ENCODE data around the gene TMEM91.
"Not testable (repeated sequence)": the region's sequence is repeated elsewhere in the genome, so short reads cannot be mapped to it uniquely, and the experiment has no call there.

TMEM91 gene

DNA sequence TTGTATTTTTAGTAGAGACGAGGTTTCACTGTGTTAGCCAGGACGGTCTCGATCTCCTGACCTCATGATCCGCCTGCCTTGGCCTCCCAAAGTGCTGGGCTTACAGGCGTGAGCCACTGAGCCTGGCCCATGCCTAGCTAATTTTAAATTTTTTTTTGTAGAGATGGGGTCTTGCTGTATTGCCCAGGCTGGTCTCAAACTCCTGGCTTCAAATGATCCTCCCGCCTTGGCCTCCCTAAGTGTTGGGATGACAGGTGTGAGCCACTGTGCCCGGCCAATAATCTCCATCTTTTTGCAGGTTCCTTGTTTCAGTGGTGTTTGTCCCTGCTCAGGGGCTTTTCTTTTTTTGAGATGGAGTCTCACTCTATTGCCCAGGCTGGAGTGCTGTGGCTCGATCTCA lies 5.2 kb downstream of the TMEM91 start:
- not testable (repeated sequence) for DNase-seq

GRCh38 chr19:41384351-41384750 lies 8.0 kb downstream of the TMEM91 start:
- no peak for DNase-seq

DNA sequence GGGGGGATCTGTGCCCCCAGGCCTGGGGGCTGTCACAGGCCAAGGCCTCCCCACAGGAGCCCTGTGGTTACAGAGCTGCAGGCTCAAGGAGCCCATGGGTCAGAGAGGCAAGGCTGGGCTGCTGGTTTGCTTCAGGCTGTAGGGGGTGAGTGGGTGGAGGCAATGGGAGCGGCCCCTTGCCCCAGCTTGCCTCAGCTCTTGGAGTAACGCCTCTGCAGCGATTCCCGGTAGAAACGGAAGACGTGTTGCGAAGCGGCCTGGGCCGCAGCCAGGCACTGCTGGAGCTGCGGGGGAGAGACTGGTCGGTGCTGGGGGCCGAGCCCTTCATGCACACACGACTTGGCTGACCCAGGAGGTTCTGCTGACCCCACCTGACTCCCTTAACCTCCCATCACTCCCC lies 10.1 kb downstream of the TMEM91 start:
- no peak for DNase-seq

DNA sequence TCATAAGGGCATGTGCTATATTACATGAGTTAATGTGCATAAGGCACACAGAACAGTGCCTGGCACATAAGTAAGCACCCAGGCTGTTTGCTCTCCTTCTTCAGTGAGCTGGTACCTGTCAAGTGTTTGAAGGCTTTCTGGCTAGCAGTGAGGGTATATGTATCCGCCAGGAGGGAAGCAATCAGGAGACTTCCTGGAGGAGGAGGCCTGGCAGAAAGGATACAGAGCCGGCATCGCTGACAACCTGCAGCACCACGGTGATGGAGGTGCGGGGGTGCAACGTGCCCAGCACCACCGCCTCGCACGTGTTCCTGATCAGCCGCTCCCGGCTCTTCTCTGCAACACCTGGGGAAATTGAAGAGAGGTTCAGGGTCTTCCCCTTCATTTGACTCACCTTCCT lies 15.3 kb downstream of the TMEM91 start:
- no peak for DNase-seq

- DNase-seq: no peak
Observed at GRCh38 chr19:41392775-41393174, 16.4 kb downstream of the TMEM91 start.

GRCh38 chr19:41395355-41395754 lies 19.0 kb downstream of the TMEM91 start:
- no peak for DNase-seq

- DNase-seq: peak; percentile 100
Observed at GRCh38 chr19:41397086-41398049, 21.0 kb downstream of the TMEM91 start, which contains the start of the genes BCKDHA and EXOSC5. BCKDHA (plus strand) TSS chr19:41397818; CDS start chr19:41397828, 10 bp downstream. EXOSC5 (minus strand) TSS chr19:41397359; CDS start chr19:41397328, 31 bp downstream.

DNA sequence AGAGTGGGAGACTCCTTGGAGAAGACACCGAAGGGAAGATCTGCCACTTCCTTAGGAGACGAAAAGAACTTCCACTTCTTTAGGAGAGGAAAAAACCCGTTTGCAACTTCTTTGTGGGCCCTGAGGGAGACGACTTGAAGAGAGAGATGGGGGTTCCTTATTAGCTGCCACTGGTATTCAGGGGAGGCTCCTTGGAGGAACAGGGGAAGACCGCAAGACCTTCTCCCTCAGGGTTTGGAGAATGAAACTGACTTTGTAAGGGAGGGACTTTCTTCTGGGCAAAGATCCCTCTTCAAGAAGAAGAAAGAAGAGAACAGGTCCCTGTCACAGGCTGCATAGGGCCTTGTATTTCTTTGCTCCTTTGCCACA lies 21.7 kb downstream of the TMEM91 start:
- no peak for DNase-seq

DNA sequence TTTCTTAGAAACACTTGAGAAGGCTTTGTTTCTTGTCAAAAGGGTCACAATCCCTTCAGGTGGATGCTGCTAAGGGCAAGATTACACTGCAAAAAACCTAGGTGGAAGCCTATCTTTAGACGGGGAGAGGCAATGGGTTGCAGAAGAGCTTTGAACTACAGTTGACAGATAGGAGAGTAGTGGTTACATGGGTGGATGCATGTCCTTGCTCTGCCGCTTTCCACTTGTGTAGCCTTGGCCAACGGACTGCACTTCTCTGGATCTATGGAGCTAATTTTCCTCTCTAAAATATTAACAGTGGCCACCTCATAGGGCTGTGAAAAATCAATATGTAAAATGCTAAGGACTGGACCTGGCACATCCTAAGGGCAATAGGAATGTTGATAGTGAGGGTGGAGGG lies 22.3 kb downstream of the TMEM91 start:
- DNase-seq: no peak

- DNase-seq: no peak
Observed at GRCh38 chr19:41399091-41399490, 22.8 kb downstream of the TMEM91 start.

GRCh38 chr19:41399525-41399924 lies 23.2 kb downstream of the TMEM91 start:
- DNase-seq: no peak

DNA sequence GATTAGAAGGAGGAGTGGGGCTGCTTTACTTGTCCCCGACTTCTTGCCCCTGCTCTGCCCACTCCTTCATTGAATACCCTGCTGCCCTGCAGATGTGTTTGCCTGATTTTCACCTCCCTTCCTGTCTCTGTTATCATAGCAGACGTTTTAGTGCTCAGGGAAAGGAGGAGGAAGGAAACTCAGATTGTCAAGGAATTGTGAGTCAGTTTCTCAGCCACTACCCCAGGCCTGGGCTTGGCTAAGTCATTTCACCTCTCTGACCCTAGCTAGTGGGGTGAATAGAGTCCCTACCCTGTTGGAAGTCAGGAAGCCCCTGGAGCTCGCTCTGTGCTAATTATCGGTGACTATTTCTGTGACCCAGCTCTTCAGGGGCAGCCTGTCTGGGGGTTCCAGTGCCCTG lies 25.1 kb downstream of the TMEM91 start:
- no peak for DNase-seq

- DNase-seq: no peak
Observed at GRCh38 chr19:41402010-41402409, 25.7 kb downstream of the TMEM91 start.

- no peak for DNase-seq
Observed at GRCh38 chr19:41403181-41403970, 27.0 kb downstream of the TMEM91 start.

- no peak for DNase-seq
Observed at GRCh38 chr19:41405776-41406175, 29.4 kb downstream of the TMEM91 start.

DNA sequence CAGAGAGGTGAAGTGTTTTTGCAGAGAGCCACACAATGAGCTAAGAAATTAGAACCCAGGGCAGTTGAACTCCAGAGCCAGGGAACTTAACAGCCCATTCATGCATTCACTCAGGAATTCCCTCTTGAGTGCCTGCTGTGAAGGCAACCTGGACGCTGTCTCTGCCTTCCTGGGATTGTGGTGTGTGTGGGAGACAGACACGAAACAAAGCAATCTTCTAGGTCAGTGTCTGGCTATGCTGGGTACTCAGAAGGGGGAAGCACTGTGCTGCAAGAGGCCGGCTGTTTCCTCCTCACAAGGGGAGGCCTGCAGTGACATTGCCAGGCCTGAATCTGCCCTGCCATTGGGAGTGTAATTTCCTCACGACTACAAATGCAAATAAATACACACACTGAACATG lies 30.9 kb downstream of the TMEM91 start:
- DNase-seq: no peak

- no peak for DNase-seq
Observed at GRCh38 chr19:41408256-41408655, 31.9 kb downstream of the TMEM91 start.

DNA sequence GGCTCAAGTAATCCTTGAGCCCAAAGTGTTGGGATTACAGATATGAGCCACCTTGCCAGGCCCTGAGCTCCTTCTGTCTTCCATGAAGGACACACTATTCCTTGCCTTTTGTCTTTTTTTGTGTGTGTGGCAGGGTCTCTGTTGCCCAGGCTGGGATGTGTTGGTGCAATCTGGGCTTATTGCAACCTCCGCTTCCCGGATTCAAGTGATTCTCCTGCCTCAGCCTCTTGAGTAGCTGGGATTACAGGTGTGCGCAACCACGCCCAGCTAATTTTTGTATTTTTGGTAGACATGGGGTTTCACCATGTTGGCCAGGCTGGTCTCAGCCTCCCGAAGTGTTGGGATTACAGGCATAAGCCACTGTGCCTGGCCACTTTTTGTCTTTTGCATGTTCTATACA lies 32.5 kb downstream of the TMEM91 start:
- DNase-seq: not testable (repeated sequence)

GRCh38 chr19:41409288-41409687 lies 33.0 kb downstream of the TMEM91 start:
- no peak for DNase-seq

DNA sequence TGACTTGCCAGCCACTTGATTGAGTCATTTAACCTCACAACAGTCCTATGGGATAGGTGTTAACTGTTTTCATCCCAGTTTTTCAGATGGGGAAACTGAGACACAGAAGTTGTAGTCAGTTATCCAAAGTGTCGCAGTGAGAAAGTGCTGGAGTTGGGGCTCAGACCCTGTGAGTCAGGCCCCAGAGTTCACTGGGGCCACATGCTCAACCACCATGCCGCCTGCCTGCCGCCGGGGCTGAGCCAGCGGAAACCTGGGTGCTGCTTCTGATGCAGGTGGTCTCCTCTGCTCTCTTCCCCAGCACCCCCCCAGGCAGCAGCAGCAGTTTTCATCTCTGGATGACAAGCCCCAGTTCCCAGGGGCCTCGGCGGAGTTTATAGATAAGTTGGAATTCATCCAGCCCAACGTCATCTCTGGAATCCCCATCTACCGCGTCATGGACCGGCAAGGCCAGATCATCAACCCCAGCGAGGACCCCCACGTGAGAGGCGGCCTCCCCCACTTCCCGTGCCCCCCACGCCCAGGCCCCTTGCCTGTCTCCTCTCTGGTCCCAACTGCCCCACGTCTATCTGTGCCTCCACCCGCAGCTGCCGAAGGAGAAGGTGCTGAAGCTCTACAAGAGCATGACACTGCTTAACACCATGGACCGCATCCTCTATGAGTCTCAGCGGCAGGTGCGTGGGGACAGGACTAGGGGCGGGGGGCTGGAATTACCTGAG lies 34.2 kb downstream of the TMEM91 start:
- DNase-seq: no peak

GRCh38 chr19:41411100-41411967 lies 35.0 kb downstream of the TMEM91 start:
- DNase-seq: no peak

GRCh38 chr19:41411968-41412265 lies 35.6 kb downstream of the TMEM91 start:
- DNase-seq: no peak
